Left lung (tissue), 10 donors: ENCODE results near the gene CDH13. TPM values are rescaled to one million over a fixed set of nuclear protein-coding genes. Genes with fewer than 3 reads are reported as not detected.

Experiments used
- ATAC-seq: fragments of 200-7000 bp; cut with Tn5 transposase; one replicate; pipeline ENCODE4 v1.9.1; 2020; ENCODE audit warnings: moderate library complexity
- DNase-seq, 4 donors: peaks; one replicate each; pipeline ENCODE4 v3.0.0-alpha.2; 2013 to 2020
- H3K27ac ChIP-seq, 2 donors: fragments of 200-600 bp; sonication (generic) in 1 of 2; one replicate each; pipeline versions ENCODE4 v1.5.0 to v1.8.0; 2020 to 2021
- H3K27me3 ChIP-seq, 2 donors: fragments of 200-600 bp; sonication (generic) in 1 of 2; one replicate each; pipeline versions ENCODE4 v1.5.0 to v1.8.0; 2020 to 2021
- H3K36me3 ChIP-seq, 2 donors: fragments of 200-600 bp; sonication (generic) in 1 of 2; one replicate each; pipeline versions ENCODE4 v1.5.0 to v1.8.0; 2020 to 2021
- H3K4me1 ChIP-seq, 2 donors: fragments of 200-600 bp; one replicate each; pipeline ENCODE4 v1.8.0; 2021
- H3K4me3 ChIP-seq, 2 donors: fragments of 200-600 bp; sonication (generic) in 1 of 2; one replicate each; pipeline versions ENCODE4 v1.5.0 to v1.8.0; 2020 to 2021; ENCODE audit warnings: mild to moderate bottlenecking in 1 of 2
- H3K9me3 ChIP-seq, 2 donors: fragments of 200-600 bp; sonication (generic) in 1 of 2; one replicate each; pipeline versions ENCODE4 v1.5.0 to v1.8.0; 2020 to 2021
- intact Hi-C, 2 donors: fragments of 100-400 bp; cut with DNase I; formaldehyde crosslinking; loops; one replicate each; pipeline versions ENCODE4 v1.11.2 to v1.14.2; 2022
- polyA plus RNA-seq, 6 donors: library from polyadenylated mRNA; unstranded; fragments of 120-200 nt; gene quantifications; one replicate each; pipeline ENCODE4 v1.2.1, GENCODE V29; 2013; ENCODE audit not compliant: insufficient read length in 6 of 6
- total RNA-seq, 2 donors: library from RNA; stranded (reverse); fragmentation: NEBNext Ultra II Directional; extraction: Animal tissue kit (Norgen Biotek cat#: 25700); gene quantifications; one replicate each; pipeline ENCODE4 v1.2.1, GENCODE V29; 2021
- TF ChIP-seq, protein P1 (sequence below), 2 donors: fragments of 200-600 bp; sonication (generic) in 1 of 2; IDR thresholded peaks; one replicate each; pipeline versions ENCODE4 v1.5.0 to v1.8.0; 2021; ENCODE audit warnings: antibody characterized with exemption in 2 of 2
- donor health status: DM: no; HTN: yes; CAD: no.
- donor health status: DM: no; HTN: no; CAD: no.

The CDH13 gene
- total and polyA plus RNA-seq, 8 donors: 2.7 to 20.3 (median 3.2) TPM

- no peak overlapping the region for H3K27ac ChIP-seq
- H3K9me3 ChIP-seq: no peaks in the 10 kb centered on the region
- DNase-seq (no peak), ATAC-seq (no peak)
- peaks cover 7% of the 10 kb centered on the region in 2 donors for H3K4me1 ChIP-seq
- intact Hi-C loops: no loop called here
- H3K36me3 ChIP-seq: no peaks in the 10 kb centered on the region
- no peak overlapping the region for H3K4me3 ChIP-seq
- peaks cover 18 to 62% of the 10 kb centered on the region in 2 donors for H3K27me3 ChIP-seq
- TF ChIP-seq, protein P1, sequence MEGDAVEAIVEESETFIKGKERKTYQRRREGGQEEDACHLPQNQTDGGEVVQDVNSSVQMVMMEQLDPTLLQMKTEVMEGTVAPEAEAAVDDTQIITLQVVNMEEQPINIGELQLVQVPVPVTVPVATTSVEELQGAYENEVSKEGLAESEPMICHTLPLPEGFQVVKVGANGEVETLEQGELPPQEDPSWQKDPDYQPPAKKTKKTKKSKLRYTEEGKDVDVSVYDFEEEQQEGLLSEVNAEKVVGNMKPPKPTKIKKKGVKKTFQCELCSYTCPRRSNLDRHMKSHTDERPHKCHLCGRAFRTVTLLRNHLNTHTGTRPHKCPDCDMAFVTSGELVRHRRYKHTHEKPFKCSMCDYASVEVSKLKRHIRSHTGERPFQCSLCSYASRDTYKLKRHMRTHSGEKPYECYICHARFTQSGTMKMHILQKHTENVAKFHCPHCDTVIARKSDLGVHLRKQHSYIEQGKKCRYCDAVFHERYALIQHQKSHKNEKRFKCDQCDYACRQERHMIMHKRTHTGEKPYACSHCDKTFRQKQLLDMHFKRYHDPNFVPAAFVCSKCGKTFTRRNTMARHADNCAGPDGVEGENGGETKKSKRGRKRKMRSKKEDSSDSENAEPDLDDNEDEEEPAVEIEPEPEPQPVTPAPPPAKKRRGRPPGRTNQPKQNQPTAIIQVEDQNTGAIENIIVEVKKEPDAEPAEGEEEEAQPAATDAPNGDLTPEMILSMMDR (IDR thresholded peaks at IDR 0.05): no peak
Observed at GRCh38 chr16:82625066-82625968, 1.5 kb upstream of the CDH13 start.

GRCh38 chr16:82628088-82628423 is 1.3 kb downstream of the CDH13 start:
- TF ChIP-seq, protein P1 (IDR thresholded peaks at IDR 0.05): no peak
- DNase-seq (no peak), ATAC-seq (peak; percentile 67)
- Histone ChIP-seq H3K4me3 (peak overlapping the region; percentile 35), H3K9me3 (no peaks in the 10 kb centered on the region), H3K36me3 (no peaks in the 10 kb centered on the region), H3K4me1 (peaks cover 7% of the 10 kb centered on the region in 2 donors), H3K27ac (peak overlapping the region in 1 of 2 donors; percentile 57), H3K27me3 (peaks cover 18 to 68% of the 10 kb centered on the region in 2 donors)
- intact Hi-C loops: no loop called here

- no peak overlapping the region for H3K27ac ChIP-seq
- no peaks in the 10 kb centered on the region for H3K36me3 ChIP-seq
- no peak overlapping the region for H3K4me3 ChIP-seq
- TF ChIP-seq, protein P1 (IDR thresholded peaks at IDR 0.05): no peak
- ATAC-seq (no peak), DNase-seq (no peak)
- H3K4me1 ChIP-seq: peaks cover 7% of the 10 kb centered on the region in 2 donors
- H3K9me3 ChIP-seq: no peaks in the 10 kb centered on the region
- intact Hi-C loops: no loop called here
- peaks cover 18 to 68% of the 10 kb centered on the region in 2 donors for H3K27me3 ChIP-seq
Observed at GRCh38 chr16:82628711-82629110, 1.9 kb downstream of the CDH13 start.

GRCh38 chr16:82629441-82630027 is 2.8 kb downstream of the CDH13 start:
- H3K27me3 ChIP-seq: peaks cover 18 to 63% of the 10 kb centered on the region in 2 donors
- DNase-seq (no peak), ATAC-seq (peak; percentile 23)
- peaks cover 7% of the 10 kb centered on the region in 2 donors for H3K4me1 ChIP-seq
- H3K36me3 ChIP-seq: no peaks in the 10 kb centered on the region
- peak overlapping the region in 1 of 2 donors; percentile 7 for H3K27ac ChIP-seq
- no peak overlapping the region for H3K4me3 ChIP-seq
- TF ChIP-seq, protein P1 (IDR thresholded peaks at IDR 0.05): no peak
- no peaks in the 10 kb centered on the region for H3K9me3 ChIP-seq
- intact Hi-C loops: no loop called here

GRCh38 chr16:82630219-82630618 is 3.5 kb downstream of the CDH13 start:
- TF ChIP-seq, protein P1 (IDR thresholded peaks at IDR 0.05): no peak
- Histone ChIP-seq H3K9me3 (no peaks in the 10 kb centered on the region), H3K4me3 (no peak overlapping the region), H3K36me3 (no peaks in the 10 kb centered on the region), H3K27ac (no peak overlapping the region), H3K4me1 (peaks cover 7% of the 10 kb centered on the region in 2 donors), H3K27me3 (peaks cover 18 to 56% of the 10 kb centered on the region in 2 donors)
- intact Hi-C loops: no loop called here
- DNase-seq (no peak), ATAC-seq (no peak)
